Measurements from ENCODE around the gene BLZF1.
A peak's percentile ranks its signal among the peaks of the same experiment; 100 is the strongest.

BLZF1 gene

DNA sequence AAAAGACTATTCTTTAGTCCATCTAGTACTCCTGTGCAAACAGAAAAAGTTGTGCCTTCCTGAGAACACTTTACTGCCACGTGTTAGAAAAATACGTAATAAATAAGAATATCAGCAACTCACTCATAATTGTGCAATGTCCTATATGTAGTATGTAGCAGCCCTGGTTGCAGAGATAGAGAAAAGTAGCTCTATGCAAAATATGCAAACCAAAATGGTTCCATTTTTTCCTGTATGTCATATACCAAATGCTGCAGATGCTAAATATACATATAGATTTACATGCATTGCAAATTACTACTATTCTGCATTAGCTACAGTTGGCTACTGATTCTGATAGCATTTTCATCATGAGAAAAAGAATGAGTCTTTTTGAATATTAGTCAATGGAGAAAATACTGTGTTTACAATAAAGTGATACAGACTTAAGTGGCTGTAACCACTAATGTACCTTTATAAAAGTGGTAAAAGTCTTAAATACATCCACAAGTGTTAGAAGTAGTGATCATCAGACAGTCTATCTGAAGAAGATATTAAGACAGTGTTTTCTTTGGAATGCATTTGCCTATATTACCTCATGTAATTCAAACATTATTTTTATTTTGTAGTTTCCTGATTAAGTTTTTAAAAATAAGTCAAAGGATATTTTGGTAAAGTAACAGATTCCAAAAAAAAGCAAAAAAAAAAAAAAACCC lies 20.2 kb upstream of the BLZF1 start (continued):
- TF ChIP-seq ZNF8 (CRISPR knock-in tag; IDR thresholded peaks at IDR 0.05) (no peak), PPARA (CRISPR knock-in tag; IDR thresholded peaks at IDR 0.05; ENCODE audit: borderline replicate concordance) (no peak), ZFP3 (CRISPR knock-in tag; IDR thresholded peaks at IDR 0.05) (no peak), ZNF565 (CRISPR knock-in tag; conservative IDR thresholded peaks at IDR 0.05; ENCODE audit: low read depth) (no peak)

DNA sequence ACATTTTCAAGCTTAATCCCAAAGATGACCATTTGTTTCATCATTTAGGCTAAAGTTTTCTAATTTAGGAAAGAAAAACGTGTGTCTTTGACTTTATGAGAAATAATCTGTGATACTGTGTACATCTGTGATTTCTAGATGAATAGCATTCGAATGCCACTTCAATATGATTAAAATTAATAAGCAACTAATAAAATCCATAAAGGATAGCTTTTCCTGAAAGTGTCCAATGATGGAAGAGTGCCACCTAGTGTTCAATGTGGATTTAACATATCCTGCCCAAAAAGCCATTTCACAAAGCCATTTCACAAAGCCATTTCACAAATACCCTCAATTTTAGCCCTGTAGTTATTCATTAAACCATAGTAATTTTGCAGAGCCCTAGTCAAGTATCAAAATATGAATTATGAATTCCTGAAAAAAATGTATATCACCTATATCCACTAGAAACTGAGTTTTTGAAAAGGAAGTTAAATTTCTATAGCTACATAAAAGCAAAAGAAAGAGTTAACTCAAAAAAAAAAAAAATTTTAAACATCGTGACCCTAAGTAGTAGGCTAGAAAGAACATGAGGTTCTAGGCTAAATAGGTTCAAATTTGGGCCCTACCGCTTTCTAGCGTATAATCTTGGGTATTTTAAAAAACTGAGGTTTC lies 19.5 kb upstream of the BLZF1 start:
- TF ChIP-seq, protein P1, sequence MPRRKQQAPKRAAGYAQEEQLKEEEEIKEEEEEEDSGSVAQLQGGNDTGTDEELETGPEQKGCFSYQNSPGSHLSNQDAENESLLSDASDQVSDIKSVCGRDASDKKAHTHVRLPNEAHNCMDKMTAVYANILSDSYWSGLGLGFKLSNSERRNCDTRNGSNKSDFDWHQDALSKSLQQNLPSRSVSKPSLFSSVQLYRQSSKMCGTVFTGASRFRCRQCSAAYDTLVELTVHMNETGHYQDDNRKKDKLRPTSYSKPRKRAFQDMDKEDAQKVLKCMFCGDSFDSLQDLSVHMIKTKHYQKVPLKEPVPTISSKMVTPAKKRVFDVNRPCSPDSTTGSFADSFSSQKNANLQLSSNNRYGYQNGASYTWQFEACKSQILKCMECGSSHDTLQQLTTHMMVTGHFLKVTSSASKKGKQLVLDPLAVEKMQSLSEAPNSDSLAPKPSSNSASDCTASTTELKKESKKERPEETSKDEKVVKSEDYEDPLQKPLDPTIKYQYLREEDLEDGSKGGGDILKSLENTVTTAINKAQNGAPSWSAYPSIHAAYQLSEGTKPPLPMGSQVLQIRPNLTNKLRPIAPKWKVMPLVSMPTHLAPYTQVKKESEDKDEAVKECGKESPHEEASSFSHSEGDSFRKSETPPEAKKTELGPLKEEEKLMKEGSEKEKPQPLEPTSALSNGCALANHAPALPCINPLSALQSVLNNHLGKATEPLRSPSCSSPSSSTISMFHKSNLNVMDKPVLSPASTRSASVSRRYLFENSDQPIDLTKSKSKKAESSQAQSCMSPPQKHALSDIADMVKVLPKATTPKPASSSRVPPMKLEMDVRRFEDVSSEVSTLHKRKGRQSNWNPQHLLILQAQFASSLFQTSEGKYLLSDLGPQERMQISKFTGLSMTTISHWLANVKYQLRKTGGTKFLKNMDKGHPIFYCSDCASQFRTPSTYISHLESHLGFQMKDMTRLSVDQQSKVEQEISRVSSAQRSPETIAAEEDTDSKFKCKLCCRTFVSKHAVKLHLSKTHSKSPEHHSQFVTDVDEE (CRISPR knock-in tag; IDR thresholded peaks at IDR 0.05): no peak
- TF ChIP-seq TOX (CRISPR knock-in tag; IDR thresholded peaks at IDR 0.05; ENCODE audit: borderline replicate concordance): 0 out of 2 replicates have a peak, but pooled peaks have one; percentile 3

DNA sequence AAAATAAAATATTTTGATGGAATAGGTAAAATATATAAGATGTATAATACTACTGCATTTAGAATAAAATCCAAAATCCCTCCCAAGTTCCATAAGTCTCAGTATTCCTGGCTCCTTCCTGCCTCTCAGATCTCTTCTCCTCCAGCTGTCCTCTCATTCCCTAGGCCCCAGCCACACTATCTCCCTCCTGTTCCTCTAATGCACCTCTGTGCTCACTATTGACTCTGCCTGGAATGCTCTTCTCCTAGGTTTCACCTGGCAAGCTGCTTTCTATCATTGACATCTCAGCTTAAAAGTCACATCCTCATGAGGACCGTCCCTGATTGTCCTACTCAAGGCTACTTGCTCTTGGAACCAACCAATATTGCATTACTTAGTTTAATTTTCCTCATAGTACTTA lies 7.6 kb upstream of the BLZF1 start:
- ATAC-seq: no peak

More for the DNA sequence above, 19.5 kb upstream of the BLZF1 start:
- peak; percentile 68 for ATAC-seq

DNA sequence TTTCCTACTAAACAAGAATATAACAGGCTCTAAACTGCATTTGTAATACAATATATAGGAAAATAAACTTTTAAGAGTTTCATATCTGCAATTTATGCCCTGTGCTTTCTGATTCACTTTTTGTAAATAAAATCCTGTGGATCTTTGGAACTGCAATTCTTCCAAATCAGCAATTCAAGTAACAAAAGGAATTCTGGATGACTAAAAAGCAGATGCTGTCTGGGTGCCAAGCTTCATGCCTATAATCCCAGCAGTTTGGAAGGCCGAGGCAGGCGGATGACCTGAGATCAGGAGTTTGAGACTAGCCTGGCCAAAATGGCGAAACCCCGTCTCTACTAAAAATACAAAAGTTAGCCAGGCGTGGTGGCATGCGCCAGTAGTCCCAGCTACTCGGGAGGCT lies 6.7 kb upstream of the BLZF1 start:
- ATAC-seq: no peak
- TF ChIP-seq ISL1 (CRISPR knock-in tag; IDR thresholded peaks at IDR 0.05) (no peak), ZC3H10 (CRISPR knock-in tag; IDR thresholded peaks at IDR 0.05) (no peak), ZNF565 (CRISPR knock-in tag; conservative IDR thresholded peaks at IDR 0.05; ENCODE audit: low read depth) (no peak), ZFP30 (CRISPR knock-in tag; IDR thresholded peaks at IDR 0.05) (no peak), ZFP3 (CRISPR knock-in tag; IDR thresholded peaks at IDR 0.05) (no peak), PPARA (CRISPR knock-in tag; IDR thresholded peaks at IDR 0.05; ENCODE audit: borderline replicate concordance) (no peak), TOX (CRISPR knock-in tag; IDR thresholded peaks at IDR 0.05; ENCODE audit: borderline replicate concordance) (no peak), TCF4 (CRISPR knock-in tag; IDR thresholded peaks at IDR 0.05; ENCODE audit: borderline replicate concordance) (no peak), GLIS3 (CRISPR knock-in tag; IDR thresholded peaks at IDR 0.05) (no peak), OSR1 (CRISPR knock-in tag; IDR thresholded peaks at IDR 0.05) (no peak), ZNF8 (CRISPR knock-in tag; IDR thresholded peaks at IDR 0.05) (no peak)
- TF ChIP-seq, protein P2, sequence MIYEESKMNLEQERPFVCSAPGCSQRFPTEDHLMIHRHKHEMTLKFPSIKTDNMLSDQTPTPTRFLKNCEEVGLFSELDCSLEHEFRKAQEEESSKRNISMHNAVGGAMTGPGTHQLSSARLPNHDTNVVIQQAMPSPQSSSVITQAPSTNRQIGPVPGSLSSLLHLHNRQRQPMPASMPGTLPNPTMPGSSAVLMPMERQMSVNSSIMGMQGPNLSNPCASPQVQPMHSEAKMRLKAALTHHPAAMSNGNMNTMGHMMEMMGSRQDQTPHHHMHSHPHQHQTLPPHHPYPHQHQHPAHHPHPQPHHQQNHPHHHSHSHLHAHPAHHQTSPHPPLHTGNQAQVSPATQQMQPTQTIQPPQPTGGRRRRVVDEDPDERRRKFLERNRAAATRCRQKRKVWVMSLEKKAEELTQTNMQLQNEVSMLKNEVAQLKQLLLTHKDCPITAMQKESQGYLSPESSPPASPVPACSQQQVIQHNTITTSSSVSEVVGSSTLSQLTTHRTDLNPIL (CRISPR knock-in tag; IDR thresholded peaks at IDR 0.05; ENCODE audit: low read depth): no peak
- TF ChIP-seq, protein P3, sequence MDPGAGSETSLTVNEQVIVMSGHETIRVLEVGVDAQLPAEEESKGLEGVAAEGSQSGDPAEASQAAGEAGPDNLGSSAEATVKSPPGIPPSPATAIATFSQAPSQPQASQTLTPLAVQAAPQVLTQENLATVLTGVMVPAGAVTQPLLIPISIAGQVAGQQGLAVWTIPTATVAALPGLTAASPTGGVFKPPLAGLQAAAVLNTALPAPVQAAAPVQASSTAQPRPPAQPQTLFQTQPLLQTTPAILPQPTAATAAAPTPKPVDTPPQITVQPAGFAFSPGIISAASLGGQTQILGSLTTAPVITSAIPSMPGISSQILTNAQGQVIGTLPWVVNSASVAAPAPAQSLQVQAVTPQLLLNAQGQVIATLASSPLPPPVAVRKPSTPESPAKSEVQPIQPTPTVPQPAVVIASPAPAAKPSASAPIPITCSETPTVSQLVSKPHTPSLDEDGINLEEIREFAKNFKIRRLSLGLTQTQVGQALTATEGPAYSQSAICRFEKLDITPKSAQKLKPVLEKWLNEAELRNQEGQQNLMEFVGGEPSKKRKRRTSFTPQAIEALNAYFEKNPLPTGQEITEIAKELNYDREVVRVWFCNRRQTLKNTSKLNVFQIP (CRISPR knock-in tag; IDR thresholded peaks at IDR 0.05; ENCODE audit: borderline replicate concordance, low read depth): no peak
- TF ChIP-seq, protein P4, sequence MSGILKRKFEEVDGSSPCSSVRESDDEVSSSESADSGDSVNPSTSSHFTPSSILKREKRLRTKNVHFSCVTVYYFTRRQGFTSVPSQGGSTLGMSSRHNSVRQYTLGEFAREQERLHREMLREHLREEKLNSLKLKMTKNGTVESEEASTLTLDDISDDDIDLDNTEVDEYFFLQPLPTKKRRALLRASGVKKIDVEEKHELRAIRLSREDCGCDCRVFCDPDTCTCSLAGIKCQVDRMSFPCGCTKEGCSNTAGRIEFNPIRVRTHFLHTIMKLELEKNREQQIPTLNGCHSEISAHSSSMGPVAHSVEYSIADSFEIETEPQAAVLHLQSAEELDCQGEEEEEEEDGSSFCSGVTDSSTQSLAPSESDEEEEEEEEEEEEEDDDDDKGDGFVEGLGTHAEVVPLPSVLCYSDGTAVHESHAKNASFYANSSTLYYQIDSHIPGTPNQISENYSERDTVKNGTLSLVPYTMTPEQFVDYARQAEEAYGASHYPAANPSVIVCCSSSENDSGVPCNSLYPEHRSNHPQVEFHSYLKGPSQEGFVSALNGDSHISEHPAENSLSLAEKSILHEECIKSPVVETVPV (CRISPR knock-in tag; IDR thresholded peaks at IDR 0.05): no peak

More for the DNA sequence above, 7.6 kb upstream of the BLZF1 start:
- TF ChIP-seq, protein P3 (CRISPR knock-in tag; IDR thresholded peaks at IDR 0.05; ENCODE audit: borderline replicate concordance, low read depth): no peak
- TF ChIP-seq SNAI2 (CRISPR knock-in tag; IDR thresholded peaks at IDR 0.05) (no peak), RARB (CRISPR knock-in tag; IDR thresholded peaks at IDR 0.05) (no peak), ZNF565 (CRISPR knock-in tag; conservative IDR thresholded peaks at IDR 0.05; ENCODE audit: low read depth) (no peak), ZFP3 (CRISPR knock-in tag; IDR thresholded peaks at IDR 0.05) (no peak), ZC3H10 (CRISPR knock-in tag; IDR thresholded peaks at IDR 0.05) (no peak), CSDC2 (CRISPR knock-in tag; IDR thresholded peaks at IDR 0.05) (no peak), ISL1 (CRISPR knock-in tag; IDR thresholded peaks at IDR 0.05) (no peak), ZNF8 (CRISPR knock-in tag; IDR thresholded peaks at IDR 0.05) (no peak), TCF4 (CRISPR knock-in tag; IDR thresholded peaks at IDR 0.05; ENCODE audit: borderline replicate concordance) (no peak), TOX (CRISPR knock-in tag; IDR thresholded peaks at IDR 0.05; ENCODE audit: borderline replicate concordance) (no peak), BACH2 (CRISPR knock-in tag; IDR thresholded peaks at IDR 0.05; ENCODE audit: borderline replicate concordance) (no peak), OSR1 (CRISPR knock-in tag; IDR thresholded peaks at IDR 0.05) (no peak), GLIS3 (CRISPR knock-in tag; IDR thresholded peaks at IDR 0.05) (no peak)
- TF ChIP-seq, protein P2 (CRISPR knock-in tag; IDR thresholded peaks at IDR 0.05; ENCODE audit: low read depth): no peak
- TF ChIP-seq, protein P4 (CRISPR knock-in tag; IDR thresholded peaks at IDR 0.05): no peak
